GM12872 (cell line): ENCODE measurements around the gene SUFU.

Experiments
- CTCF ChIP-seq: IDR thresholded peaks from 3 replicates; pipeline ENCODE4 v1.5.1; 2011; ENCODE audit warnings: low read depth, mild to moderate bottlenecking, low read length, moderate library complexity; ENCODE audit not compliant: insufficient read depth

The SUFU gene

GRCh38 chr10:102491136-102491535 lies 12.6 kb upstream of the SUFU start:
- no peak for TF ChIP-seq CTCF

- no peak for TF ChIP-seq CTCF
Observed at GRCh38 chr10:102492344-102492939, 11.3 kb upstream of the SUFU start.

GRCh38 chr10:102492983-102493382 lies 10.8 kb upstream of the SUFU start:
- TF ChIP-seq CTCF = no peak

GRCh38 chr10:102493771-102494170 lies 10.0 kb upstream of the SUFU start:
- TF ChIP-seq CTCF = no peak

- no peak for TF ChIP-seq CTCF
Observed at GRCh38 chr10:102497545-102497944, 6.2 kb upstream of the SUFU start.

- TF ChIP-seq CTCF = no peak
Observed at GRCh38 chr10:102499356-102499755, 4.4 kb upstream of the SUFU start.

- TF ChIP-seq CTCF = no peak
Observed at GRCh38 chr10:102501201-102502028, 2.4 kb upstream of the SUFU start.
